OCI-LY7 (cell line): Measurements from ENCODE around the gene ERN2.

Source experiments
- CTCF ChIP-seq: fragments of 200-600 bp; sonication (generic); conservative IDR thresholded peaks from 2 replicates; pipeline ENCODE4 v1.5.1; 2014; ENCODE audit warnings: mild to moderate bottlenecking, antibody characterized with exemption, low read length, moderate library complexity, mixed read lengths
- EZH2phosphoT487 ChIP-seq: fragments of 200-600 bp; sonication (generic); IDR thresholded peaks from 2 replicates; pipeline ENCODE4 v1.6.1; 2018; ENCODE audit warnings: low read depth, borderline replicate concordance, mild to moderate bottlenecking, mixed run types, antibody characterized with exemption, low read length, moderate library complexity, mixed read lengths

- TF ChIP-seq CTCF (no peak), EZH2phosphoT487 (no peak)
Measured at GRCh38 chr16:23642246-23642774, 70.7 kb downstream of the ERN2 start.
